Esophagus mucosa (tissue), 1 donor: ENCODE results near the gene IFIH1. TPM values are rescaled to one million over a fixed set of nuclear protein-coding genes. Genes with fewer than 3 reads are reported as not detected.

Source experiments
- ATAC-seq: fragments of 200-7000 bp; cut with Tn5 transposase; one replicate; pipeline ENCODE4 v1.9.1; 2020
- total RNA-seq: library from RNA; stranded (reverse); gene quantifications from one replicate; pipeline ENCODE4 v1.2.4, GENCODE V29; 2023
- donor health status: DM: yes; HTN: yes; CAD: no.

The IFIH1 gene
- total RNA-seq, 1 donor from 2014 or later, result 10.3 TPM

DNA sequence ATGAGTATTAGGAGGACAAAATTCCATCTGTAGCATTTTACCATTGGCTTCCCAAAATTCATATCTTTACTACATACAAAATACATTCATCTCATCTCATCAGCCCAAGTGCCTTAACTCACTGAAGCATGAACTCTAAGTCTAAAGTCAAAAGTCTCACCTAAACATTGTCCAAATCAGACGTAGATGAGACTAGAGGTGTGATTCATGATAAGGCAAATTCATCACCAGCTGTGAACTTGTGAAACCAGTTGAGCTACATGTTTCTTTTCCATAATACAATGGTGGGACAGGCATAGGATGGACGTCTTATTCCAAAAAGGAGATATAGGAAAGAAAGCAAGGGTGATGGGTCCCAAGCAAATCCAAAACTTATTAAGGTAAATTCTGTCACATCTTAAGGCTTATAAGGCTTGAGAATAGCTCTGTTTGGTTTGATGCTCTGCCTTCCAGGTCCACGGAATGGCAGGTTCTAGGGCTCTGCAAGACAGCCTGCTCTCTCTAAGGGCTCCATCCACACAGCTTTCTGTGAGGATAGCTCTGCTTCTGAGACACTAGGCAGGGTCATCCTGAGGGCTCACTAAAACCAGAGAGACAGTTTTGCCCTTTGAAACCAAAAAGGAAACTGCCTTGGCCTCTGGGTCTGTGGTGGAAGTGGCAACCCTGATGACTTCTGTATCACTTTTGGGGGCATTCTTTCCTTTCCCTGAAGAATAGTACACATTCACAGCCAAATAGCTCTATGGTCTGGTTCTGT lies 9.6 kb downstream of the IFIH1 start:
- ATAC-seq, result peak; percentile 76

DNA sequence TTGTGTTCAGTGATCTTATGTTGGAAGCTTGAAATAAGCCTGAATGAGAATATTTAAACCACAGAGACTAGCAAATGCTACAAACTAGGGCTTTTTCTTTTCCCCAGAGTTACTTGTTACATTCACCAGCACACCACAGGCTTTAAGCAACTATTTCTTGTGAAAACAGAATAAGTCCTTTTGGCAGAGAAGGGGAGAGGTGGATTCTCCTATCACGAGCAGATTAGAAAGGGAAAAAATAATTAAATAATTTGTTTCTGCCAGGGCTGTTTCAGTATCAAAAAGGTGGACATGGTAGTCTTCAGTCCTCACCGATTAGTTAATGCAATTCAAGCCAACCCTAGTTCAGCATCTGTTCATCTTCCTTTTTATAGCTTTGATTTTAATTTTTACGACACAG lies 12.6 kb downstream of the IFIH1 start:
- ATAC-seq, result no peak

DNA sequence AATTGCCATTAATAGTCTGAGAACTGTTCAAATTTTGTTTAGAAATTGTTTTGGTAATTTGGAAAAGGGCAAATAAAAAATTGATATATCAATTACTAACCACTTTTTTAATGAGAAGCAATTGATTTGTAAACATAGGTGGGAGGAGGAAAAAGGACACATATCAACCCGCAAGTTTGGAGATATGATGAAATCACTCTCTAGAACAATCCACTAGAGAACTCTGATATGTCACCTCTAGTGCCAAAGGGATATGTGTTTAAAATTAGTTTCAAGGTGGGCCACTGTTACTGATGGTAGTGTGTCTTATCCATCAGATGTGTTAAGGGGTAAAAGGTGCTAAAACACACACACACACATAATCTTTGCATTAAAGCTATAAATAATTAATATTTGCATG lies 16.6 kb downstream of the IFIH1 start:
- no peak for ATAC-seq

DNA sequence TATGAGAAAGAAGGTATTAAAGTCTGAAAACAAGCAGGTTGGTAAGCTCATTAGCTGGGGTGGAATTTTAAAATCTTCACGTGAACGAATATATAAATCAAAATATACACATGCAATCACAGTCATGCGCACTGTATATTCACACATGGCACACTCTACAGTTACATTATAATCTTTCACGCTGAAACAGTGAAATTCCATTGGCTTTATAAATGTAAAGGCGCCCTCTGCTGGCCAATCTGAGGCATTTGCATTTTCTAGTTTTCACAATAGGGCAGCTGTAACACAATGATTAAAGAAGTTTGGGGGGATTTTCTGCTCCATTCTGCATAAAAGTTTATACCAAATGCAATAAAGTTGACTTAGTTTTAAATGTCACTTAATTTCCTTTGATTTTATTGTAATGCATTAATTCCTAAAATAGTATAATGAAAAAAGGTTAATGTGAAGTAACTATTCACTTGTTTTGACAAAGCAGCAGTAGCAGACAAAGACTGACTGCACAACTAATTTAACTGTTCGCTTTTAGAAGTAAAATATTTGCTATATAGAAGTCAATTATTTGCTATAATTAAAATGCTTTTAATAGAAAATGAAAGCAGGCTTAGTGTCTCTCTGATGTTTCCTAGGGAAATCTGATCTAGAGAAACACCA lies 17.2 kb downstream of the IFIH1 start:
- peak; percentile 70 for ATAC-seq

DNA sequence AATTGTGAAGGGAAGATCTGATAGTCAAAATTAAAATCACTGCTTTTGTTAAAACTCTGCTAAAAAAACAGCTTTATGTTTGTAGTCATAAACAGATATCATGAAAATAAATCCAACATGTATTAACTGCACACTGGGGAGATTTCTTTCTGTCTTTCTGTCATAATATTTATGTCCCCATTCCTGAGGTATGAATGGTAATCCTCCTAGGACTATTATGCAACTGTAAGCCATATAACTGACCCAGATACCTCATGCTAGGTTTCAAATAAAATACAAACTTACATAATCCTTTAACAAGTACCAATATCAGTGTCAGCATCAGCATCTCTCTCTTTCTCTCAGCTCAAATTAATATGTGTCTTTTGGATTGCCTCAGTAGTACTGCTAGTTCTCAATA lies 18.2 kb downstream of the IFIH1 start:
- no peak for ATAC-seq

DNA sequence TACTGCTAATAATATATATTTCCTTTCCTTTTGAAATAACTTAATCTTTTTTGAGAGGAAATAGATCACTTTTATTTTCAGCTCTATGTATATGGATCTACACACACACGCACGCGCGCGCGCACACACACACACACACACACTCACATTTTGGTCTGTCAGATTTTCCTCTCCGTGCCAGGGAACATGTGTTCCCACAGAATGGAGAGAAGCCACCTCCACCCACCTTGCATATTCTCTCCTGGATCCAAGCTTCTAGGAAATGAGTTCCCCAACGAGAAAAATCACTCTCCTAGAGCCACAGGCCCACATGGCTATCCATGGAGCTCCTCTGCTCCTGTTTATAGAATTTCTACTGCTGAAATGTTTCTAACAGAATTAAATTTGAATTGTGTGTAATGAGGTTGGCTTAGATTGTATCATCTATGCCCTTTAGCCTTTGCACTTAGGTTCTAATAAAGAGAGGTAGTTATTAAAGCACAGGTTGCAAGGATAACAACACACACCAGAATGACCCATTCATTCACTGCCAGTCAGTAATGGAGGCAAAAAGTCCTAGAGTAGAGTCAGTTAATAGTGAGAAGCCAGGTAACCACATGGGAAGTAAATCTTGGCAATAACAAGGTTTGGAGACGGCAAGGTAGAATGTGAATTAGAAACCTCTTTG lies 19.7 kb downstream of the IFIH1 start:
- ATAC-seq, result no peak

DNA sequence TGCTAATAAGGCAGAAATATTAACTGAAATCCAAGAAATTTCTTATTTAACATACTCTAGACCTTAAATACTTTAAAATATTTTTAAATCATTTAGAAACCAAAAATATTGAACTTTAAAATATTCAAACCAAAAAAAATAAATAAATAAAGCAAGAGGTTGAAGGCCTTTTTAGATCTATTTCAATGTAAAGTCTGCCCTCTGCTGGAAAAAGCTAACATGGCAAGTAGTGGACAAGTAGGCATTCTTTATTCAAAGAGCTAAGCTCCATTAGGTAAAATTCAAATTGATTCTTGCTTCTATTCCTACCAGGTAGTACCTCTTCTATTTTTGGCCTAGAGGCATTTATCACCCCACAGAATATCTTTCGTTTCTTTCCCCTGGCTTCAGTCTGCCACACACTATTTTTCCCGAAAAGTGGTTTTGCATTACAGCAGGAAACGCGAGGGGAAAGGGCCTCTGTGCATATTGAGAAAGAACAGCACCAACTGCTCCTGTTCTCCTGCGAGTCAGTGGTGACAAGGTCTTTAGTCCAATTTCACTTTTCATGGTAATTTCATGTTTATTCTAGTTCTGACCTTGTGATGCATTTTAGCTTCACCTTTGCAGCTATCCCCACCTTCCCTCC lies 20.4 kb downstream of the IFIH1 start:
- ATAC-seq, result peak; percentile 46

DNA sequence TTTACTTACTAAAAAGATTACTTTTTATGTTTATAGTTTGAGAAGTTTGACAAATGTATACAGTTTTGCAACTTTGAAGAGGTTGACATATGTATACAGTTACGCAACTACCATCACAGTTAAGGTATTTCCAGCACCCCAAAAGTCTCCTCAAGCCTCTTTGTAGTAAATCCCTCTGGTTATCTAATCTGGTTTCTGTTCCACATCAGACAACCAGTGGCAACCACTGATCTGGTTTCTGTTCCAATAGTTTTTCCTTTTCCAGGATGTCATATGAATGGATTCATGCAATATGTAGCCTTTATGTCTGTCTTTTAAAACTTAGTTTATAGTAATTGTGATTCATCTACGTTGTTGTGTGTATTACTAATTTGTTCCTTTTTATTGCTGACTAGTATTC lies 23.5 kb downstream of the IFIH1 start:
- ATAC-seq, result no peak

DNA sequence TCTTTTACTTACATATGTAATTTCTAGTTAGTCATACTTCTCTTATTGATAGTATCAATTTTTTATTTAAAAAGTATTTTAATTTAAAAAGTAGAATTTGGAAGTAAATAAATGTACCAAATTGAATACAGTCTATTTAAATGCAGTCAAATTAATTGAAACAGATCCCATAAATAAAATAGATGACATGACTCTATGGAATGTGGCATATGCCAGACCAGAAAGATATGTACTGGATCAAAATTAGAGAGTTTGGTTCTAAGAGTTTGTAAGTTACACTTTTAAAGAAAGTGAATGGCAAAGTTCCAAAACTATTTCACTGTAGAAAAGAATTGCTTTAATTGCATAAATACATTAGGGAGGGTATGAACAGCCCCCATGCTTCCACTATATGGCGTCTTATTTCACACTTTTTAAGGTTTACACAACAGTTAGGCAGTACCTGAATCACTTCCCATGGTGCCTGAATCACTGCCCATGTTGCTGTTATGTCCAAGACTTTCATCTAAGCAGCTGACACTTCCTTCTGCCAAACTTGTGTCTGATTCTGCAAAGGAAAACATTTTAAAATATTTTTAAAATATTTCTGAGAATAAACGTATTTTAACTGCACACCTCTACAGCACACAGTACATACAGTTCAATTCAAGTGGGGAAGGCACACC lies 25.2 kb downstream of the IFIH1 start:
- ATAC-seq, result no peak

DNA sequence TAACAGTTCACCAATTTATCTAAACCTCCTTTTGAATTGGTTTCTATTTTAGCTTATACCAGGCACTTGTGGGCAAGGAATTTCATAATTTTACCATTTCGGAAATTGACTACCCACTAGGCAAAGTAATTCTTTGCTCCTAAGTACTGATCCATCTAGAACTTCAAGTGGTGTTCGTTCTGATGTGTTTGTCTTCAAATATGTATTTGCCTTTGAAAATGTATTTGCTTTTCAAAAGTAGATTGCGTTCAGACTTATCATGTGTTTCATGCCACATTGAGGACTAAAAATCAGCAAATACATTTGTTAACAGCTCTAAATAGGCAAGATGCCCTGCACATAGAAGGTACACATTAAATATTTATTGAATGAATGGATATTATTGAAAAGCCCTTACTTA lies 26.7 kb downstream of the IFIH1 start:
- ATAC-seq, result no peak

DNA sequence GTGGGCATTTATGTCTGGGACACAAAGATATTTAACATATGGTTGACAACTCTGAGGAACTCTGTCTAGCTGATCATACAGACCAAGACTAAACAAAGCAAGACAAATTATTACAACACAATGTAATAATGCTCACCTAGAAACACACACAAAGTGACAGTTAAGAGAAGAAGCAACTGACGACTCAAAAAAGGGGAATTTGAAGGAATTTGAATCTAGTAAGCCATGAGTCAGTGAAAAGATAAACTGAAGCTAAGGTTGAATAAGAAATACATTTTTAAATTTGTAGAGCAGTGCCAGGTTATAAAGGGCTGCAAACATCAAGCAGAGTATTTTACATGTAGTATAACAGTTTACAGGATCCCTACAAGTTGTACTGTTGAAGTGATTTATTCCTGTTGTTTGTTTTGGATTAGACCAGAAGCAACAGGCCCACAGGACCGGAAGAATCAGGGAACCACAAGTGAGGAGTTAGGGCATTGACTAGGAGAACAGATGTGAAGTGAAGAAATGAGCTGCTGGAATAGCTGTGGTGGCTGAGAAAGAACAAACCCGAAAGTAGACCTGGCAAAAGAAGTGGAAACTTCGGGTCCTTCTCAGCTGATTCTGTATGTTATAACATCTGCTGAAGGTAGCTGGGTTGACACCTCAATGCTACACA lies 35.6 kb downstream of the IFIH1 start:
- no peak for ATAC-seq

DNA sequence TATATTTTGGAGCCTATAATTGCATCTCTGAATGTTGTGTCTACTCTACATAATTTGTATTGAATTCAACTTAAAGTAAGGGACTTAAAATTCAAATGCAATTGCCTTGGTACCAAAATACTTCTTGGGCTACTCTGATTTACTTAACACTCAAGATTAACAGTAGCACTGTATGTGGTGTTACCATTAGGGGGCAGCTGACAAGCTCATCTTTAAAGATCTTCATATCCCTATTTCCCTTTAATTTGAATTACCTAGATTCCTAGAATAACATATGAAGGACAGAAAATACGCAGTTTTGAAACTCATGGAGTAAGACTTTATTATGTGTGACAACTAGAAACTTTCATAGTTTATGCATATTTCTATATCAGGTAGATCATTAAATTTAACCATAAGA lies 37.8 kb downstream of the IFIH1 start:
- ATAC-seq, result no peak

DNA sequence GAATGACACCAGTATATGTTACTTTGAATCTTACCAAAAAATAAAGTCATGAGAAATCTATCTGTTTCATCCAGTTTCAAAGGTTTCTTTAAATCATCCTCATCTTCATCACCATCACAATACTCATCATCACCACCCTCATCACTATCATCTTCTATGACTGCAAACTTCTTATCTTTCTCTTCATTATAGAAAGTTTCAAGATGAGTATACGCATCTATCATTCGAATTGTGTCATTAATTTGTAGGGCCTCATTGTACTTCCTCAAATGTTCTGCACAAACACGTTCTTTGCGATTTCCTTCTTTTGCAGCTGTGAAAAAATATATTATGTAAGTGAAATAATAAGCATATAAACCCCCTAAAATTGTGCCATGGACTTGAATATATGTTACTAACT lies 41.1 kb downstream of the IFIH1 start:
- ATAC-seq, result no peak

DNA sequence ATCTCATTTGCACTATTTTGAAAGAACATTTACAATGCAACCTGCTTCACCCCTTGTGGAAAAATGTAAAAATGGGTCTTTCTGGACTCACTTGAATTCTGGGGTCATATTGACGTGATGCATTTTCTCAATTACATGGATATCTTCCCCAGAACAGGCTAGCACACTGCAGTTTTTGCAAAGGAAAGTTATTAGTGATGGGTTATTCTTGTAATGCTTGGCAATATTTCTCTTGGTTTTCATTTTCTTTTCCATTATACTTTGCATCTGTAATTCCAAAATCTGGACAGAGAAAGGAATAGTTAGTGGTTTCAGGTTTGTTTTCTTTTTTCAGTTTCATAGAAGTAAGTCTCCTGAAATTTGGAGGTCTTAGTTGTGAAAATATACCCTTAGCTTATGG lies 50.5 kb downstream of the IFIH1 start:
- ATAC-seq, result no peak

DNA sequence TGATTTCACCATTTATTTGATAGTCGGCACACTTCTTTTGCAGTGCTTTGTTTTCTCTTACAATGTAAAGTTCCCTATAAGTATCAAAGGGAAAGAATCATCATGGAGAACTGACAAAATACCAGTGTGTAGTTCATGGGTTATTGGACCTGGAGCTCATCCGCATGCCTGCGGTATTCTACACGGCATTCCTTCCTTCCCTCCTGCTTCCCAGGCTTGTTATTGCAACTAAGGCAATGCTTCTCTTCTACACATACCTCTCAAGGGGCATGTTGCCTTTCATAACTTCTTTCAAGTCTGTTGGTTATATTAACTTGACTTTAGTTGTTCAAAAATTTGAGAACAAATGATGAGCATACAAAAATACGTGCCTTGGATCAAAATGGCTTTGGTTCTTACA lies 51.0 kb downstream of the IFIH1 start:
- ATAC-seq, result no peak

DNA sequence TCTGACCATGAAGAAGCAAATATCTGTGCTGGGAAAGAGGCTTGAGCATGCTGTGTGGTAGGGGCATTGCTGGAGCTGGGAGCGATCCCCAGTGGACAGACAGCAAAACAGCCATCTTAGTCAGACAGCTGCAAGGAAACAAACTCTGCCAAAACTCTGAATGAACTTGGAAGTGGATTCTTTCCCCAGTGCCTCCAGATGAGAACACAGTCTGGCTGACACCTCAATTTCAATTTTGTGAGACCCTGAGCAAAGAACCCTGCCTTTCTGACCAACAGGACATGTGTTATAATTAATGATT lies 52.1 kb downstream of the IFIH1 start:
- no peak for ATAC-seq

DNA sequence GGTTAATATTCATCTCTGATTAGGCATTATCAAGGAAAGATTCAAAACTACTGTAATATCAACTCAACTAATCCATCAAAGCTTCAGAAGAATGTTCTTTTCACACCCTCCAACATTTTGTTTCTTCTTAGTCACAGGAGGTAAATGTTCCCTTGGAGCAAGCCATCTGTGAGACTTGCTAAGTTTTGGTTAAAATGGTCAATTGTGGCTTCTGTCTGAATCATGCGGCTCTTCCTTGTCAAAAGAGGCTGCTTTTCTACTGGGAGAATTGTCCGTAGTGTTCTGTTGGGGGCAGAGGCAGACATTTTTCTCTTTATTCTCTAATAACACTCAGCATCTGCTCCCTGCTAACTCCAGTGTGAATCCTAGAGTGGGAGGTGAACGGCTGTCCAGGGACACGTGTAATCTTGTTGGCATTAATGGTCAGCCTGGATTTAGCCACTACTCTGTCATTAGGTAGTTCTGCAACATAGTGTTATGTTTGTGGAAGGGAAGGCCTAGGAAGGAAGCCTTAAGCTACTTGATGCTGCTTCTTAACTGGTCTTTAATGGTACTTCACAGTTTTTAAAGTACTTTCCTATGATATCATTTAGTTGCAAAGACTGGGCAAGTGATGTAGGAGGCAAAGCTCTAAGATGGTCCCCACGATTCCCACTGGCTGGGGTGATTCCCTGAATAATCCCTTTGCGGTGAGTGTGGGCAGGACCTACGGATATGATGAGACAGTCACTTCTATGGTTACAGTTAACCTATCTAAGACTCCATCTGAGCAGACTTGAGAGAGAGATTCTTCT lies 52.6 kb downstream of the IFIH1 start:
- no peak for ATAC-seq

DNA sequence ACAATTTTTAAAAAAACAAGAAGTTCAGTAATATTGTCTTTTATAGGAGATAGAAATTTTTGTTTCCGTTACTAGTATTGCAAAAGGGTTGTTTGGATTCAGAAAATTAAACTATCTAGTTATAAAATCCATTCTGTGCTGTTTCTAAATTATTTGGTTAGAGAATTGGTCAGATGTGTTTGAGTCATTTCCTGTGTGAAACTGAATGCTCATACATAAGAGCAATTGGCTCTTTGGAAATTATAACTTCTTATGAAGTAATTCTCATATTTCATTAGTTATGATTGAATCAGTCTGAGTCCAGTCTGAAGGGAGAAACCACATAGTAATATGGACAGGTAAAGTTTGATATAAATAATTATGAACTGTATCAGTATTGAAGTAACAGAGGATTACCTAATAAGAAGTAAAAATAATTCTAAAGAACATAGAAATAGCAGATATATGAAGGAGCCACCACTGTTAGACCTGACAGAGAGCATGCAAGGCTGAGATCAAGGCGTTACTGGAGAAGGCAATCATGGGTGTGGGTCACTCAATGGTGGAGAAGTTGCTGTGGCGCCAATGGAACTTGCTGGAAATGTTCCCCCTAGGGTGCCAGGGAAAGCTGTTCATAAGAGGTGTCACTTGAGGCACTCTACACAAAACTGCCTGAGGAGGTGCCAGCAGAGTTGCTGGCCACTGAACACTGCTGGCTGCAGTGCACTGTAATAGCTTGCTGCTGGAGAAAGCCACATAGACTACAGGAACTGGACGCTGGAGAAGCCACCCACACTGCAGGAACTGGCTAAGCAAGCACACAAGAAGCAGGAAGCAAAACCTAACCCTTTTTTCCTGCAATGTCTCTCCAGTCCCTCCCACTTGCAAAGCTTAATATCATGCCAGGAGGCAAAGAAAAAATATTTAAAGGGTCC lies 57.2 kb downstream of the IFIH1 start:
- peak; percentile 91 for ATAC-seq

DNA sequence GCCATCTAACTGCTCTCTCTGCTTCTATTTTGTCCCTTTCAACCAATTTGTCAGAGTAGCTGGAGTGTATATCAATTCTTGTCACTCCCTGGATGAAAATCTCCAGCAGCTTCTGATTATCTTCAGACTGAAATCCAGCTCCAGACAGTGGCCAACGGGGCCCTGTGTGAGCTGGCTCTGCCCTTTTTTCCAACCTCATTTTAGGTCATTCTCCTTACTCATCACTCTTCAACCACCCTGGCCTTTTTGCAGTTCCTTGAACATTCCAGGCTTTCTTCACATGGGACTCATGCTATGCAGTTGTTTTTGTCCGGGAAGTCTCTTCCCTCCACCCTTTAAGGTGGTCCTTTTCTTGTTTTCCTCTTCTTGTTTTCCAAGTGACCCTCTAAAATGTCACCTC lies 59.8 kb downstream of the IFIH1 start:
- ATAC-seq, result no peak

DNA sequence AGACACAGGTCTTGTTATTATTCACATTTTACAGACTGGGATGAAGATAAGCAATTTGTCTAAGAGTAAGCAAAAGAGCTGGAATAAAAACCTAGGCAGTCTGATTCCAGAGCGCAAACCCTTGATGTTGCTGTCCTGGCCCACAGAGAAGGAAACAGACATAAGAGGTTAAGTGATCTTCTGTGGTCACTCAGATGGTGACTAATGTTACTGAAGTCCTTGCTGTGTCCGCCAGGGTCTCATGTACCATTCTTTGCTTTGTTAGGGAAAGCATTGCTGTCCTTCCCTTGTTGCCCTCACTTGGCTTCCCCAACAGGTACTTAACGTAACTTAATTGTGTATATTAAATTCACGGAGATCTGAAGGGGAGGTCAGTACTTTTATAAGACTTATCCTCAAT lies 60.3 kb downstream of the IFIH1 start:
- no peak for ATAC-seq

DNA sequence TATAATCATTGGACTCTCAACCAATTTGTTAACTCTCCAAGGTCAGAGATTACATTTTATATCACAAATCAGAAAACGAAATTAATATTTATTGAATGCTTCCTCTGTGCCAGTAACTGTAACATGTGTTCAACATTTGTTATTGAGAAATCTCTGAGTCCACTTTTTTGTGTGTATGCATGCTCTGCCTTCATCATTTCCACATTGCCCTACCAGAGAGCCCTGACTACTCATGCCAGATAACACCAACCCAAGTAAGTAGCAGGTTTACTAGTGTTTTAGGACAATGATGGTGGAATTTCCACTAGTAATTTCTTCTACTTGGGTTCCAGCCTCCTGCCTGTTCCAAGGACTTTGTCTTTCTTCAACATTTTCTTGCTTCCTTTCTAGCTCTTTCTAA lies 61.1 kb downstream of the IFIH1 start:
- ATAC-seq, result no peak
